ENCODE data around the gene PCA3.

Gene PCA3

DNA sequence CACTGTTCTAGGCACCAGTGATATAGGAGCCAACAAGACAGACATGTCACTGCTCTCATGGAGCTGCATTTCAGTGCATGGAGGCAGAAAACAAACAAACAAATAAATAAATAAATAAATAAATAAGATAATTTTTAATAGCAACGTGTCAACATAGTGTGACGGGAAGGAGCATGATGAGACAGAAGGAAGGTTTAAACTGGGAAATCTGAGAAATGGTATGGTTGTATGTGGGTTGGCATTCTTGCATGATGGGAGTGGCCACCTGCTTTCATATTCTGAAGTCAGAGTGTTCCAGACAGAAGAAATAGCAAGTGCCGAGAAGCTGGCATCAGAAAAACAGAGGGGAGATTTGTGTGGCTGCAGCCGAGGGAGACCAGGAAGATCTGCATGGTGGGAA is at the start of gene PCA3:
TSS of gene PCA3 (plus strand) at position 301 of the 400 bp plus-strand sequence.
- FAIRE-seq (no peak), DNase-seq (ENCODE audit: insufficient read length, low spot score) (no peak)
- TF ChIP-seq, protein P1, sequence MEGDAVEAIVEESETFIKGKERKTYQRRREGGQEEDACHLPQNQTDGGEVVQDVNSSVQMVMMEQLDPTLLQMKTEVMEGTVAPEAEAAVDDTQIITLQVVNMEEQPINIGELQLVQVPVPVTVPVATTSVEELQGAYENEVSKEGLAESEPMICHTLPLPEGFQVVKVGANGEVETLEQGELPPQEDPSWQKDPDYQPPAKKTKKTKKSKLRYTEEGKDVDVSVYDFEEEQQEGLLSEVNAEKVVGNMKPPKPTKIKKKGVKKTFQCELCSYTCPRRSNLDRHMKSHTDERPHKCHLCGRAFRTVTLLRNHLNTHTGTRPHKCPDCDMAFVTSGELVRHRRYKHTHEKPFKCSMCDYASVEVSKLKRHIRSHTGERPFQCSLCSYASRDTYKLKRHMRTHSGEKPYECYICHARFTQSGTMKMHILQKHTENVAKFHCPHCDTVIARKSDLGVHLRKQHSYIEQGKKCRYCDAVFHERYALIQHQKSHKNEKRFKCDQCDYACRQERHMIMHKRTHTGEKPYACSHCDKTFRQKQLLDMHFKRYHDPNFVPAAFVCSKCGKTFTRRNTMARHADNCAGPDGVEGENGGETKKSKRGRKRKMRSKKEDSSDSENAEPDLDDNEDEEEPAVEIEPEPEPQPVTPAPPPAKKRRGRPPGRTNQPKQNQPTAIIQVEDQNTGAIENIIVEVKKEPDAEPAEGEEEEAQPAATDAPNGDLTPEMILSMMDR (IDR thresholded peaks at IDR 0.05; ENCODE audit: insufficient read depth, missing control alignments), result no peak

DNA sequence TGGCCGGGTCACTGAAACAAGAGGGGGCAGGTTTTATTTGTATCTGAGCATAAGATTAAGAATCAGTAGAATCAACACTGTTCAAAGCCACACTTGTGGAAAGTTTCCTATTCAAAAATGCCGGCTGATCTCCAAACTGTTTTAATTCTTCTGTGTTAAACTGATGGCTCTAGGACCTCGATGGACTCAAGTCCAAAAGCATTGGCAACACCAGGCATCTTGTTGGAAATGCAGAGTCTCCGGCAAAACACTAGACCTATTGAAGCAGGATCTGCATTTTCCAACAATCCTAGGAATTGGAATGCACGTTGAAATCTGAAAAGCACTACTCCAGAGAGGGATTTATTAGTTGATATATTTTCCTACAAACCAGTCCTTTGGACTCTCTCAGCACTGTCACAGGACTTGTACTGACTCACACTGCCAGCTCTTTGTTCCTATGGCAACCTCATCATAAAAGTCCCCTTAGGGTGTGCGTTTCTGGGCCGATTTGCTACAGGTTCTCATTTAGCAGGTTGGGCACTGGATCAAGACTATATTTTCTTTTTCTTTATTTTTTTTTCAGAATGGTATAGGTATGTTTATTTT is 48.1 kb upstream of the PCA3 start:
- no peak for FAIRE-seq
- TF ChIP-seq, protein P1 (IDR thresholded peaks at IDR 0.05; ENCODE audit: insufficient read depth, missing control alignments), result no peak
- no peak for DNase-seq (ENCODE audit: insufficient read length, low spot score)

DNA sequence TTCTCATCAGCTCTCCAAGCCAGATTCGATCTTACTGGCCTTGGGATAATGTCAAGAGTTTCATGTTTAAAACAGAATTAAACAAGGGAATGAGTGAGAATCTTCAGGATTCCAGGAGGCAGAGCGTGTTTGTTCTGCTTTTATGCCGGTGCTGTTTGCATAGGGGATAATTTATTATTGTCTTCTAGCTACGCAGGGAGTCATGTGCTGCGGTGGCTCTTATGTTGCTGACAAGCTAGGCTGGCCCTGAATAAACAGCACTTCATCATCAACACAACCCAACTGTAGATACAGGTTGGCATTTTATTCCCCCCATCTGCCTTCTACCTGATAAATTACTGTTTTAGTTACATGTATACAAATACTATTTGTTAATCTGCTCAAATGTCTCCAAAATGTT is 47.1 kb upstream of the PCA3 start:
- DNase-seq (ENCODE audit: insufficient read length, low spot score), result no peak
- no peak for FAIRE-seq
- TF ChIP-seq, protein P1 (IDR thresholded peaks at IDR 0.05; ENCODE audit: insufficient read depth, missing control alignments), result no peak

DNA sequence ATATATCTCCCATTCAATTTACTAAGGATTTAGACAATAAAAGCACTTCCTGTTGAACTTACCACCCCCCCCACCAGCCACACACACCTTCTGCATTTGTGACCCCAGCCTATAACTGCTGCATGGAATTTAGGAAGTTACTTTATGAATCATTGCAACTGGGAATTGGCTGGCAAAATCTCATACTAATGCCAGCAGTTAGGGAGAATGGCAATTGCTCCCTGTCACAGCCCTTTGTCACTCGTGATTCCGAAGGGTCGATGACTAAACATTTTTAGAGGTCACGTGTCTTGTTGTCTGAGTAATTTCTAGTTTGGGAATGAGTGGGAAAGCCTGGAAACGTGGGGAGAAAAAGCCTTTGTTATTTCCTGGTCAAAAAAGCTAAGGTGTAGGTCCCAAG is 46.6 kb upstream of the PCA3 start:
- DNase-seq (ENCODE audit: insufficient read length, low spot score), result no peak
- TF ChIP-seq, protein P1 (IDR thresholded peaks at IDR 0.05; ENCODE audit: insufficient read depth, missing control alignments), result no peak
- FAIRE-seq, result no peak

DNA sequence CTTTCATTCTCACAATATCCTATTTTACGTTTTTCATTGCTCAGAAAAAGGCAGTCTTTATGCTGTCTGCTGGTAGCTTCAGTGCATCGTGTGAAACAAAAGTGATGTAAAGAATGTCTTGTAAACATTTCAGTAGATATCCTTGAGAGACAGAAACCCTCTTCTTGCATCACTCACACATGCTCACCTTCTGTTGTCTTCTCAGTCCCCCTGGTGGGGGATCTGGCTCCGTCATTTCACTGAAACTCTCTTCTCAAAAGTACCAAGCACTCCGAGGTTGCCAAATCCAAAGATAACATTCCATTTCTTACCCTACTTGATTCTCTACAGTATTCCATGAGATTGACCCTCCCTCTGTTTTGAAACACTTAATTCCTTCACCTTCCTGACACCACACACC is 46.1 kb upstream of the PCA3 start:
- DNase-seq (ENCODE audit: insufficient read length, low spot score) (no peak), FAIRE-seq (no peak)
- TF ChIP-seq, protein P1 (IDR thresholded peaks at IDR 0.05; ENCODE audit: insufficient read depth, missing control alignments), result no peak

DNA sequence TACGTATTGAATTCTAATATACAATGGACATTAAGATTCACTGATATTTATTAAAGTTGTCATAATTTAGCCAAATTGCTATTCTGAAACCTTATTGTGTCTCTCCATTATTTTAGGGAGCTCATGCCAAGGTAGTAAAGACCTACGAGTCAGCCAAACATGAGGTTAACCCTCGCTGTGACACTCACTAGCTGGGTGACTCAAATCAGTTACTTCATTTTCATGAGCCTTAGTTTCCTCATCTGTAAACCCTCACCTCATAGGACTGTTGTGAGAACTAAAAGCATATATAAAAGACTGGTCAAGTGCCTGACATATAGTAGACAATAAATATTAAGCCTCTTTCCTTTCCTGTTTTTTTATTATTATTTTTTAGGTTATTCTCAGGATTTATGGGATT is 44.0 kb upstream of the PCA3 start:
- TF ChIP-seq, protein P1 (IDR thresholded peaks at IDR 0.05; ENCODE audit: insufficient read depth, missing control alignments), result no peak
- FAIRE-seq (no peak), DNase-seq (ENCODE audit: insufficient read length, low spot score) (no peak)

DNA sequence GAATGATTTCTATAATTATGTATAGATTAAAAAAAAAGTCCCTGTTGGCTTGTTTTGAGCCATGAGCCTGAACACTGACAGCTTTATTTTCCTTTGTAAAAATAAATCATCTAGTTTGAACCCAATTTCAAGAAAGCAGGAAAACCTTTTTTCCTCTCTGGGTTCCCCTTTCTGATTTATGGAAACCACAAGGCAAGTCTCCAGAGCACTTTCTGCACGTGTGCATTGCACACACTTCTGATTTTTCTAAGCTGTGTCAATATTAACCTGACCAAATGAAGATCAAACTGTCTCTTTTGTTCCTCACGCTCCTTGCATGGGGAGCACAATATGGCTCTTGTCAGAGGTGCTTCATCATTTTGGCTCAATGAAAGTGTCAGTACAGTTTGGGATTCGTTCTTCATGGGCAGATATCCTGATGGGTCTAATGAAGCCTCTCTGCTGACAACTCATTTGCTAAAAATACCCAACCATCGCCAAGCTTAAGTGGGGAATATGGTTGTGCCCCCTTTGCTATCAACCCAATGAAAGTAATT is 39.2 kb upstream of the PCA3 start:
- no peak for FAIRE-seq
- no peak for DNase-seq (ENCODE audit: insufficient read length, low spot score)
- TF ChIP-seq, protein P1 (IDR thresholded peaks at IDR 0.05; ENCODE audit: insufficient read depth, missing control alignments), result no peak

All from D721Med (cell line).